ENCODE results near the gene TLCD3B.

- TF ChIP-seq CTCF (IDR thresholded peaks at IDR 0.05; ENCODE audit: low read depth, low read length, poor library complexity, severe bottlenecking) = no peak
- no peak for TF ChIP-seq EZH2phosphoT487 (IDR thresholded peaks at IDR 0.05; ENCODE audit: borderline replicate concordance, low read length)
Observed at GRCh38 chr16:29986231-29986630, 44.8 kb downstream of the TLCD3B start.
